H1 (cell line): ENCODE results near the gene PPARA. TPM values are rescaled to one million over a fixed set of nuclear protein-coding genes. Genes with fewer than 3 reads are reported as not detected.

ENCODE experiments used
- CTCF ChIA-PET: fragments of 300-600 bp; sonication (Branson Sonifier 250); formaldehyde crosslinking; loops from one replicate; lab custom pipeline; 2021; ENCODE audit not compliant: partially characterized antibody; lab: Charles Lee
- POLR2A ChIA-PET: fragments of 300-600 bp; sonication (Branson Sonifier 250); formaldehyde crosslinking; loops from one replicate; lab custom pipeline; 2021; ENCODE audit warnings: inconsistent platforms; ENCODE audit not compliant: partially characterized antibody; lab: Charles Lee
- DNase-seq, 2 experiments: peaks; one replicate each; pipeline versions ENCODE4 v3.0.0 to v3.0.0-alpha.2; 2010 to 2022; ENCODE audit warnings: low spot score in 2 of 2, low read depth in 1 of 2, mixed read lengths in 1 of 2
- FAIRE-seq: peaks from 2 replicates; lab custom pipeline; 2011; peaks lifted over from hg19 to GRCh38; lab: Jason Lieb, UNC
- H2AFZ ChIP-seq: 2 replicates; pipeline ENCODE4 v1.8.1; 2012; ENCODE audit warnings: low read length, inconsistent platforms
- H2AK5ac ChIP-seq: 2 replicates; pipeline ENCODE4 v1.6.1; 2013; ENCODE audit warnings: low read depth, low read length
- H2BK120ac ChIP-seq: replicated peaks from 2 replicates; pipeline ENCODE3; 2013; ENCODE audit warnings: low read depth, low read length, inconsistent platforms
- H2BK12ac ChIP-seq: 2 replicates; pipeline ENCODE4 v1.6.1; 2013; ENCODE audit warnings: low read depth, low read length
- H2BK15ac ChIP-seq: 2 replicates; pipeline ENCODE4 v1.6.1; 2013; ENCODE audit warnings: low read length
- H2BK20ac ChIP-seq: 2 replicates; pipeline ENCODE4 v1.6.1; 2013; ENCODE audit warnings: low read length
- H2BK5ac ChIP-seq: 2 replicates; pipeline ENCODE4 v1.6.1; 2013; ENCODE audit warnings: low read depth, low read length
- H3K14ac ChIP-seq: 2 replicates; pipeline ENCODE4 v1.6.1; 2013; ENCODE audit warnings: inconsistent platforms; ENCODE audit not compliant: insufficient read length
- H3K18ac ChIP-seq: 2 replicates; pipeline ENCODE4 v1.6.1; 2013; ENCODE audit warnings: low read length; ENCODE audit errors: extremely low read depth
- H3K23ac ChIP-seq: 2 replicates; pipeline ENCODE4 v1.6.1; 2013; ENCODE audit warnings: inconsistent platforms; ENCODE audit not compliant: insufficient read length
- H3K23me2 ChIP-seq: 2 replicates; pipeline ENCODE4 v1.6.1; 2013; ENCODE audit warnings: low read depth, low read length
- H3K27ac ChIP-seq: 2 replicates; pipeline ENCODE4 v1.6.1; 2011; ENCODE audit warnings: low read depth, low read length, inconsistent platforms
- H3K27me3 ChIP-seq, 4 experiments: replicated peaks in 1 of 4; 1 replicate in 1 of 4; 2 replicates in 3 of 4; pipeline versions ENCODE4 v1.6.1 to v1.8.1; 2011 to 2013; ENCODE audit warnings: low read length in 3 of 4, mild to moderate bottlenecking in 3 of 4, inconsistent platforms in 2 of 4, mixed read lengths in 2 of 4, moderate library complexity in 1 of 4; ENCODE audit not compliant: control insufficient read depth in 3 of 4, insufficient read depth in 3 of 4; ENCODE audit errors: extremely low read depth in 1 of 4
- H3K36me3 ChIP-seq, 4 experiments: 2 replicates each; pipeline versions ENCODE4 v1.6.1 to v1.8.1; 2011 to 2013; ENCODE audit warnings: mild to moderate bottlenecking in 4 of 4, low read length in 3 of 4, moderate library complexity in 2 of 4, control low read depth in 1 of 4, inconsistent platforms in 1 of 4; ENCODE audit not compliant: insufficient read depth in 4 of 4, control insufficient read depth in 2 of 4
- H3K4ac ChIP-seq: replicated peaks from 2 replicates; pipeline ENCODE3; 2013; ENCODE audit warnings: low read length, low read depth, mixed read lengths, inconsistent platforms; ENCODE audit not compliant: insufficient read length
- H3K4me1 ChIP-seq, 4 experiments: replicated peaks in 1 of 4; 1 replicate in 1 of 4; 2 replicates in 3 of 4; pipeline versions ENCODE4 v1.6.1 to v1.8.1; 2011 to 2013; ENCODE audit warnings: low read length in 3 of 4, inconsistent platforms in 2 of 4, mixed read lengths in 1 of 4; ENCODE audit not compliant: insufficient read depth in 4 of 4, control insufficient read depth in 3 of 4
- H3K4me2 ChIP-seq, 2 experiments: 2 replicates each; pipeline versions ENCODE4 v1.6.1 to v1.8.1; 2011 to 2013; ENCODE audit warnings: low read depth in 2 of 2, low read length in 2 of 2, control low read depth in 1 of 2, inconsistent platforms in 1 of 2, mild to moderate bottlenecking in 1 of 2; ENCODE audit not compliant: insufficient read depth in 1 of 2
- H3K4me3 ChIP-seq, 4 experiments: fragments of 200-600, 300-600 bp in 1 of 4; sonication (generic), shearing (Covaris generic), sonication (Bioruptor Twin) in 1 of 4; 2 replicates each; pipeline versions ENCODE4 v1.5.1 to v1.8.1; 2011 to 2016; ENCODE audit warnings: low read length in 4 of 4, low read depth in 3 of 4, control low read depth in 2 of 4, inconsistent platforms in 2 of 4, mild to moderate bottlenecking in 2 of 4, mixed read lengths in 1 of 4, moderate library complexity in 1 of 4; ENCODE audit not compliant: insufficient read depth in 2 of 4; ENCODE audit errors: extremely low read depth in 1 of 4
- H3K56ac ChIP-seq: replicated peaks from 2 replicates; pipeline ENCODE3; 2013; ENCODE audit warnings: low read depth, mild to moderate bottlenecking, mixed read lengths, low read length, inconsistent platforms; ENCODE audit not compliant: insufficient read length
- H3K79me1 ChIP-seq: 2 replicates; pipeline ENCODE4 v1.6.1; 2013; ENCODE audit warnings: low read depth, low read length, control low read depth
- H3K79me2 ChIP-seq, 2 experiments: 2 replicates each; pipeline versions ENCODE4 v1.6.1 to v1.8.1; 2012 to 2013; ENCODE audit warnings: low read length in 2 of 2, mild to moderate bottlenecking in 2 of 2, inconsistent platforms in 1 of 2; ENCODE audit not compliant: insufficient read depth in 2 of 2, control insufficient read depth in 1 of 2
- H3K9ac ChIP-seq, 4 experiments: replicated peaks in 1 of 4; 1 replicate in 1 of 4; 2 replicates in 3 of 4; pipeline versions ENCODE4 v1.6.1 to v1.8.1; 2011 to 2013; ENCODE audit warnings: low read depth in 3 of 4, low read length in 3 of 4, control low read depth in 2 of 4, mild to moderate bottlenecking in 2 of 4, moderate library complexity in 2 of 4, inconsistent platforms in 1 of 4; ENCODE audit errors: extremely low read depth in 1 of 4
- H3K9me3 ChIP-seq, 2 experiments: 2 replicates each; pipeline versions ENCODE4 v1.6.1 to v1.8.1; 2012 to 2013; ENCODE audit warnings: mild to moderate bottlenecking in 2 of 2, moderate library complexity in 2 of 2, control low read depth in 1 of 2, inconsistent platforms in 1 of 2, low read depth in 1 of 2, low read length in 1 of 2, mixed read lengths in 1 of 2; ENCODE audit not compliant: insufficient read depth in 2 of 2
- H4K20me1 ChIP-seq, 2 experiments: replicated peaks in 1 of 2; 2 replicates each; pipeline versions ENCODE3 to v1.8.1; 2011 to 2013; ENCODE audit warnings: inconsistent platforms in 2 of 2, low read length in 2 of 2, mild to moderate bottlenecking in 1 of 2; ENCODE audit not compliant: insufficient read depth in 2 of 2, control insufficient read depth in 1 of 2
- H4K5ac ChIP-seq: 2 replicates; pipeline ENCODE4 v1.6.1; 2013; ENCODE audit warnings: low read length, low read depth, mixed read lengths, inconsistent platforms; ENCODE audit not compliant: insufficient read length
- H4K8ac ChIP-seq: 2 replicates; pipeline ENCODE4 v1.8.0; 2013; ENCODE audit warnings: mild to moderate bottlenecking, moderate library complexity, low read length, inconsistent platforms; ENCODE audit not compliant: insufficient read depth; ENCODE audit errors: extremely low read depth
- H4K91ac ChIP-seq: replicated peaks from 2 replicates; pipeline ENCODE3; 2013; ENCODE audit warnings: low read length, mixed read lengths, inconsistent platforms; ENCODE audit not compliant: insufficient read length
- HDAC2 ChIP-seq, 2 experiments: fragments of 300-600 bp in 1 of 2; sonication (generic) in 1 of 2; IDR thresholded peaks; 2 replicates each; pipeline ENCODE4 v1.6.1; 2011 to 2012; ENCODE audit warnings: low read depth in 2 of 2, low read length in 2 of 2, mild to moderate bottlenecking in 2 of 2, moderate library complexity in 2 of 2, borderline replicate concordance in 1 of 2, inconsistent platforms in 1 of 2
- MAX ChIP-seq: IDR thresholded peaks from 2 replicates; pipeline ENCODE4 v1.6.1; 2012; ENCODE audit warnings: inconsistent platforms
- RFX5 ChIP-seq: IDR thresholded peaks from 2 replicates; pipeline ENCODE4 v1.6.1; 2011; ENCODE audit warnings: low read depth, low read length, improper control_type of control experiment, borderline replicate concordance
- SIRT6 ChIP-seq: IDR thresholded peaks from one replicate; pipeline ENCODE4 v1.7.1; 2012; ENCODE audit warnings: low read length, inconsistent platforms
- SP1 ChIP-seq: IDR thresholded peaks from 2 replicates; pipeline ENCODE4 v1.6.1; 2011; ENCODE audit warnings: low read depth, low read length
- WGBS, 2 experiments: shearing (Covaris generic) in 1 of 2; methylation state at CpG; one replicate each; pipeline versions ENCODE4 v1.1.6 to v1.1.7; 2013 to 2015; ENCODE audit warnings: low lambda C conversion rate in 2 of 2, mixed read lengths in 2 of 2, inconsistent platforms in 1 of 2, low coverage in 1 of 2, missing lambda C conversion rate in 1 of 2; ENCODE audit not compliant: insufficient replicate concordance in 2 of 2, insufficient coverage in 1 of 2, insufficient read length in 1 of 2; ENCODE audit errors: extremely low coverage in 1 of 2, missing lambda C conversion rate in 1 of 2; 5-methylcytosine and 5-hydroxymethylcytosine counted together
- polyA plus RNA-seq, 7 experiments: library from polyadenylated mRNA; depleted of rRNA in 3 of 7; stranded (reverse) in 5 of 7; unstranded in 2 of 7; fragments of >200 nt in 5 of 7; fragments of 200-250 nt in 2 of 7; gene quantifications; 1 replicate in 5 of 7; 2 replicates in 1 of 7; 4 replicates in 1 of 7; pipeline versions ENCODE4 v1.2.1 to v1.2.3, GENCODE V29; 2011 to 2013; ENCODE audit warnings: missing spikeins in 2 of 7, mixed read lengths in 2 of 7
- total RNA-seq: library from RNA; stranded (reverse); fragmentation: NEBNext Ultra II Directional; extraction: Animal tissue kit (Norgen Biotek cat#: 25700); gene quantifications from 2 replicates; pipeline ENCODE4 v1.2.1, GENCODE V29; 2021

Gene PPARA
- total and polyA plus RNA-seq, 2 of the 8 experiments (the other 6 are each of a cell fraction or from before 2014, with no cell fraction given) = 3.1 to 8.2 TPM

GRCh38 chr22:46230262-46230901, 80.1 kb downstream of the PPARA start:
- ChIA-PET POLR2A (no interaction called here), CTCF (no interaction called here)
- H3K4me3 ChIP-seq = no peak overlapping the region
- H3K79me2 ChIP-seq = no peaks in the 10 kb centered on the region
- no peak overlapping the region for H2AFZ ChIP-seq
- H3K18ac ChIP-seq = no peak overlapping the region
- H3K36me3 ChIP-seq = no peaks in the 10 kb centered on the region
- no peak overlapping the region for H3K23ac ChIP-seq
- H2BK120ac ChIP-seq = no peak overlapping the region
- H2BK15ac ChIP-seq = no peak overlapping the region
- H3K56ac ChIP-seq = no peak overlapping the region
- no peak overlapping the region for H3K9ac ChIP-seq
- no peaks in the 10 kb centered on the region for H3K23me2 ChIP-seq
- H3K79me1 ChIP-seq = no peaks in the 10 kb centered on the region
- H2AK5ac ChIP-seq = no peak overlapping the region
- H2BK20ac ChIP-seq = no peak overlapping the region
- DNase-seq = no peak
- WGBS, 2 experiments = 92% methylated on average over 13 of the region's 13 CpGs; no CpG with 5 or more reads in 1 of the 2 experiments
- peaks cover 0 to 8% of the 10 kb centered on the region in 2 experiments for H4K20me1 ChIP-seq
- H3K4me2 ChIP-seq = no peak overlapping the region
- H3K9me3 ChIP-seq = no peaks in the 10 kb centered on the region
- no peak overlapping the region for H2BK12ac ChIP-seq
- H3K4me1 ChIP-seq = no peaks in the 10 kb centered on the region; a peak in 1 of 7 replicates
- no peak for FAIRE-seq
- H4K8ac ChIP-seq = 0 out of 2 replicates have a peak overlapping the region, but pooled peaks have one; percentile 25
- H2BK5ac ChIP-seq = no peak overlapping the region
- no peak for TF ChIP-seq MAX
- TF ChIP-seq SP1 = no peak
- TF ChIP-seq RFX5 = no peak
- no peak for TF ChIP-seq SIRT6
- TF ChIP-seq HDAC2 (IDR thresholded peaks at IDR 0.05; ENCODE audit: borderline replicate concordance in 1 of 2, low read depth in 2 of 2, low read length in 2 of 2) = no peak
- H3K27ac ChIP-seq = no peak overlapping the region
- H4K91ac ChIP-seq = no peak overlapping the region
- H3K27me3 ChIP-seq = no peaks in the 10 kb centered on the region
- no peak overlapping the region for H3K14ac ChIP-seq
- H4K5ac ChIP-seq = no peak overlapping the region
- H3K4ac ChIP-seq = no peak overlapping the region
